SK-N-SH (cell line): ENCODE data around the gene RAPGEF4. TPM values are rescaled to one million over a fixed set of nuclear protein-coding genes. Genes with fewer than 3 reads are reported as not detected.

Source experiments
- CTCF ChIA-PET: fragments of 300-600, 350-600 bp; formaldehyde crosslinking; extraction: SDS; loops from one replicate; lab custom pipeline; 2021; lab: Yijun Ruan, JAX
- POLR2A ChIA-PET: fragments of 350-600 bp; sonication (Branson Sonifier 250); formaldehyde crosslinking; extraction: SDS; loops from one replicate; lab custom pipeline; 2020; ENCODE audit warnings: antibody characterized with exemption, inconsistent platforms; lab: Yijun Ruan, JAX
- DNase-seq: peaks from one replicate; pipeline ENCODE4 v3.0.0; 2012
- H2AFZ ChIP-seq: fragments of 200-600 bp; sonication (generic); 2 replicates; pipeline ENCODE4 v1.8.1; 2016; ENCODE audit warnings: antibody characterized with exemption, mild to moderate bottlenecking, low read depth
- H3F3A ChIP-seq: fragments of 200-600 bp; sonication (generic); replicated peaks from 2 replicates; pipeline ENCODE3; 2016; ENCODE audit warnings: antibody characterized with exemption, mild to moderate bottlenecking; ENCODE audit not compliant: insufficient read depth
- H3K27ac ChIP-seq, 2 experiments: fragments of 200-500 bp in 1 of 2; fragments of 200-600 bp in 1 of 2; sonication (Bioruptor generic) in 1 of 2; sonication (generic), shearing (Covaris generic) in 1 of 2; 2 replicates each; pipeline versions ENCODE4 v1.5.1 to v1.6.1; 2014 to 2016; ENCODE audit warnings: low read depth in 2 of 2, inconsistent platforms in 1 of 2, low read length in 1 of 2, mild to moderate bottlenecking in 1 of 2, mixed read lengths in 1 of 2
- H3K27me3 ChIP-seq: fragments of 200-600 bp; sonication (generic), shearing (Covaris generic); 2 replicates; pipeline ENCODE4 v1.6.1; 2016; ENCODE audit warnings: mixed run types; ENCODE audit not compliant: insufficient read depth
- H3K36me3 ChIP-seq, 2 experiments: fragments of 200-500 bp in 1 of 2; fragments of 200-600 bp in 1 of 2; sonication (Bioruptor generic) in 1 of 2; sonication (generic) in 1 of 2; replicated peaks in 1 of 2; 2 replicates each; pipeline versions ENCODE3 to v1.5.1; 2014 to 2016; ENCODE audit warnings: low read length in 1 of 2, mild to moderate bottlenecking in 1 of 2; ENCODE audit not compliant: insufficient read depth in 2 of 2, control insufficient read depth in 1 of 2
- H3K4me1 ChIP-seq, 2 experiments: fragments of 200-500 bp in 1 of 2; fragments of 200-600 bp in 1 of 2; sonication (Bioruptor generic) in 1 of 2; sonication (generic), shearing (Covaris generic) in 1 of 2; 2 replicates each; pipeline versions ENCODE4 v1.5.1 to v1.6.1; 2014 to 2016; ENCODE audit warnings: low read depth in 1 of 2, low read length in 1 of 2, mixed run types in 1 of 2; ENCODE audit not compliant: insufficient read depth in 2 of 2, control insufficient read depth in 1 of 2
- H3K4me2 ChIP-seq: fragments of 200-600 bp; sonication (generic), shearing (Covaris generic); 2 replicates; pipeline ENCODE4 v1.6.1; 2017; ENCODE audit warnings: mixed run types
- H3K4me3 ChIP-seq, 2 experiments: fragments of 200-500 bp in 1 of 2; fragments of 200-600 bp in 1 of 2; sonication (Bioruptor generic) in 1 of 2; sonication (generic), shearing (Covaris generic) in 1 of 2; 2 replicates each; pipeline versions ENCODE4 v1.5.1 to v1.8.1; 2014 to 2016; ENCODE audit warnings: low read depth in 2 of 2, inconsistent platforms in 1 of 2, low read length in 1 of 2, mild to moderate bottlenecking in 1 of 2, mixed read lengths in 1 of 2, moderate library complexity in 1 of 2
- H3K79me2 ChIP-seq: fragments of 200-600 bp; sonication (generic); 2 replicates; pipeline ENCODE4 v1.8.1; 2017; ENCODE audit warnings: mild to moderate bottlenecking; ENCODE audit not compliant: insufficient read depth
- H3K9ac ChIP-seq: fragments of 200-600 bp; sonication (generic); 2 replicates; pipeline ENCODE4 v1.6.1; 2017; ENCODE audit warnings: mixed run types
- H3K9me2 ChIP-seq: fragments of 200-600 bp; sonication (generic); 2 replicates; pipeline ENCODE4 v1.6.1; 2017; ENCODE audit warnings: mixed run types
- H3K9me3 ChIP-seq: fragments of 200-600 bp; sonication (generic); 2 replicates; pipeline ENCODE4 v1.6.1; 2017; ENCODE audit warnings: mixed run types, mild to moderate bottlenecking, moderate library complexity
- H4K20me1 ChIP-seq: fragments of 200-600 bp; sonication (generic); 2 replicates; pipeline ENCODE4 v1.6.1; 2017; ENCODE audit warnings: mild to moderate bottlenecking, mixed run types; ENCODE audit not compliant: insufficient read depth
- CTCF ChIP-seq: fragments of 200-600 bp; sonication (generic); IDR thresholded peaks from 2 replicates; pipeline ENCODE4 v1.6.1; 2017; ENCODE audit warnings: antibody characterized with exemption, mild to moderate bottlenecking, moderate library complexity
- ELF1 ChIP-seq: IDR thresholded peaks from 2 replicates; pipeline ENCODE4 v1.4.0; 2012
- EP300 ChIP-seq, 2 experiments: IDR thresholded peaks; 2 replicates each; pipeline versions ENCODE4 v1.4.0 to v1.6.1; 2012; ENCODE audit warnings: borderline replicate concordance in 1 of 2, low read depth in 1 of 2, low read length in 1 of 2
- EZH2phosphoT487 ChIP-seq: fragments of 200-600 bp; sonication (generic); IDR thresholded peaks from 2 replicates; pipeline ENCODE4 v1.6.1; 2017; ENCODE audit warnings: low read depth, mixed run types, mild to moderate bottlenecking, antibody characterized with exemption, moderate library complexity, borderline replicate concordance
- FOXJ3 ChIP-seq: sonication (generic); formaldehyde crosslinking; IDR thresholded peaks from 2 replicates; pipeline ENCODE4 v1.5.1; 2020; ENCODE audit warnings: mild to moderate bottlenecking, missing genetic modification reagents
- FOXM1 ChIP-seq: IDR thresholded peaks from 2 replicates; pipeline ENCODE4 v1.4.0; 2012; ENCODE audit warnings: low read depth, mild to moderate bottlenecking
- GATA2 ChIP-seq: sonication (generic); formaldehyde crosslinking; IDR thresholded peaks from 2 replicates; pipeline ENCODE4 v1.5.0; 2020; ENCODE audit warnings: mild to moderate bottlenecking, missing genetic modification reagents
- MAX ChIP-seq: IDR thresholded peaks from 2 replicates; pipeline ENCODE4 v1.4.0; 2012; ENCODE audit warnings: low read depth
- MEF2A ChIP-seq: IDR thresholded peaks from 2 replicates; pipeline ENCODE4 v1.4.0; 2012; ENCODE audit warnings: low read depth, borderline replicate concordance
- PBX3 ChIP-seq: IDR thresholded peaks from 2 replicates; pipeline ENCODE4; 2012
- RAD21 ChIP-seq: IDR thresholded peaks from 2 replicates; pipeline ENCODE4 v1.6.1; 2012; ENCODE audit warnings: mild to moderate bottlenecking, low read length
- RCOR1 ChIP-seq: fragments of 150-350 bp; IDR thresholded peaks from 2 replicates; pipeline ENCODE4 v1.6.1; 2017; ENCODE audit warnings: antibody characterized with exemption, low read length
- RFX5 ChIP-seq: IDR thresholded peaks from 2 replicates; pipeline ENCODE4 v1.6.1; 2012; ENCODE audit warnings: mild to moderate bottlenecking, improper control_type of control experiment, low read length
- RXRA ChIP-seq: IDR thresholded peaks from 2 replicates; pipeline ENCODE4 v1.4.0; 2012; ENCODE audit warnings: low read depth, mild to moderate bottlenecking, borderline replicate concordance
- SIN3A ChIP-seq: IDR thresholded peaks from 2 replicates; pipeline ENCODE4 v1.6.1; 2012; ENCODE audit warnings: low read depth, mild to moderate bottlenecking, low read length, moderate library complexity, borderline replicate concordance
- TCF12 ChIP-seq: IDR thresholded peaks from 2 replicates; pipeline ENCODE4 v1.4.0; 2012
- USF1 ChIP-seq: IDR thresholded peaks from 2 replicates; pipeline ENCODE4 v1.4.0; 2012; ENCODE audit warnings: low read depth, borderline replicate concordance
- USF2 ChIP-seq: fragments of 150-350 bp; IDR thresholded peaks from 2 replicates; pipeline ENCODE4 v1.6.1; 2017; ENCODE audit warnings: antibody characterized with exemption, low read length, low read depth, borderline replicate concordance
- YY1 ChIP-seq: IDR thresholded peaks from 2 replicates; pipeline ENCODE4 v1.4.0; 2012; ENCODE audit warnings: low read depth, mild to moderate bottlenecking
- WGBS: methylation state at CpG from one replicate; pipeline ENCODE4 v1.1.6; 2017; ENCODE audit warnings: low lambda C conversion rate; 5-methylcytosine and 5-hydroxymethylcytosine counted together
- polyA plus RNA-seq, 3 experiments: library from polyadenylated mRNA; depleted of rRNA; stranded (reverse); fragments of >200 nt; gene quantifications; 2 replicates each; pipeline ENCODE4 v1.2.3, GENCODE V29; 2012

Gene RAPGEF4
- polyA plus RNA-seq, 1 of the 3 experiments (the other 2 are of a cell fraction), result 0.30 TPM

GRCh38 chr2:172775319-172775718, 39.7 kb downstream of the RAPGEF4 start:
- Histone ChIP-seq H3K4me2 (no peak overlapping the region), H3K9me2 (no peaks in the 10 kb centered on the region), H3F3A (no peaks in the 10 kb centered on the region), H3K4me1 (no peaks in the 10 kb centered on the region), H3K9me3 (no peaks in the 10 kb centered on the region), H3K4me3 (no peak overlapping the region), H3K9ac (no peak overlapping the region), H4K20me1 (no peaks in the 10 kb centered on the region), H3K27ac (no peak overlapping the region), H2AFZ (no peak overlapping the region), H3K36me3 (no peaks in the 10 kb centered on the region), H3K79me2 (no peaks in the 10 kb centered on the region; the same call in 1 of the 2 replicates), H3K27me3 (0 out of 2 replicates have a peak, but pooled peaks cover 4% of the 10 kb centered on the region)
- no peak for DNase-seq
- ChIA-PET CTCF (interaction anchor here (1.6 kb wide), 1 partner anchor 31 kb away, joined by 3 read pairs; no protein-coding TSS in a partner anchor), POLR2A (no interaction called here)
- WGBS, result 65% methylated on average over 1 of the region's 1 CpG
- TF ChIP-seq USF2 (no peak), RAD21 (no peak), RFX5 (no peak), EZH2phosphoT487 (no peak), EP300 (IDR thresholded peaks at IDR 0.05; ENCODE audit: borderline replicate concordance in 1 of 2, low read depth in 1 of 2, low read length in 1 of 2) (no peak), CTCF (no peak), RCOR1 (no peak), MEF2A (no peak), YY1 (no peak), RXRA (no peak)

- H3K4me2 ChIP-seq, result no peak overlapping the region
- DNase-seq, result no peak
- H3K9ac ChIP-seq, result no peak overlapping the region
- peaks cover 5% of the 10 kb centered on the region for H3F3A ChIP-seq
- H4K20me1 ChIP-seq, result no peaks in the 10 kb centered on the region
- no peak overlapping the region for H3K27ac ChIP-seq
- peaks cover 0 to 3% of the 10 kb centered on the region in 2 experiments; a peak in 1 of 4 replicates for H3K4me1 ChIP-seq
- no peaks in the 10 kb centered on the region for H3K9me3 ChIP-seq
- ChIA-PET POLR2A (no interaction called here), CTCF (interaction anchor here (1.3 kb wide), 1 partner anchor 155 kb away, joined by 4 read pairs; no protein-coding TSS in a partner anchor)
- 56% methylated on average over 3 of the region's 3 CpGs for WGBS
- H3K4me3 ChIP-seq, result no peak overlapping the region
- H3K9me2 ChIP-seq, result no peaks in the 10 kb centered on the region
- H3K27me3 ChIP-seq, result 0 out of 2 replicates have a peak, but pooled peaks cover 4% of the 10 kb centered on the region
- no peaks in the 10 kb centered on the region for H3K79me2 ChIP-seq
- no peak overlapping the region for H2AFZ ChIP-seq
- no peaks in the 10 kb centered on the region for H3K36me3 ChIP-seq
- TF ChIP-seq MEF2A (no peak), FOXJ3 (CRISPR knock-in tag) (no peak), USF1 (no peak), MAX (no peak), SIN3A (no peak), RXRA (no peak), RFX5 (no peak), TCF12 (no peak), ELF1 (no peak), PBX3 (no peak), YY1 (no peak), EZH2phosphoT487 (no peak), FOXM1 (no peak), GATA2 (CRISPR knock-in tag) (no peak)
Measured at GRCh38 chr2:172777431-172777830, 41.8 kb downstream of the RAPGEF4 start.
